HG02588 (cell line): ENCODE data around the gene GRK3.

Experiments
- ATAC-seq: cut with Tn5 transposase; IDR thresholded peaks from one replicate; pipeline ENCODE4 v1.9.1; 2021; ENCODE audit warnings: mild to moderate bottlenecking, moderate library complexity; ENCODE audit not compliant: unreplicated experiment

Gene GRK3

DNA sequence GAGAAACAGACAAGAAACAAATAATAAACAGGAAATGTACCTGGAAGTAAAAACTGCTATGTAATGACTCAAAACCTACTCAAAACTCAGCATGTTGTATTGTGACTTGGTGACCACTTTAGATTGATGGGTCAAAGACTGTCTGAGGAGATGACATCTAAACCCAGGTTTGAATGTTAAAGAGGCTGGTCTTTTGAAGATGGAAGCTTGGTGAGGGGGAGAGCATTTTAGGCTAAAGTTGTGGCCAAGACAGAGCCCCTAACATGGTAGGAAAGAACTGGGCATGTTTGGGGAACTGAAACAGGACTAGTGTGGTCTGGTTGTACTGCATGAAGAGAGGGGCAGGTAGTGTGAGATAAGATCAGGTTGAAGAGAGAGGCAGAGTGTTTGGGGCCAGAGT lies 92.2 kb downstream of the GRK3 start:
- peak; percentile 93 for ATAC-seq

DNA sequence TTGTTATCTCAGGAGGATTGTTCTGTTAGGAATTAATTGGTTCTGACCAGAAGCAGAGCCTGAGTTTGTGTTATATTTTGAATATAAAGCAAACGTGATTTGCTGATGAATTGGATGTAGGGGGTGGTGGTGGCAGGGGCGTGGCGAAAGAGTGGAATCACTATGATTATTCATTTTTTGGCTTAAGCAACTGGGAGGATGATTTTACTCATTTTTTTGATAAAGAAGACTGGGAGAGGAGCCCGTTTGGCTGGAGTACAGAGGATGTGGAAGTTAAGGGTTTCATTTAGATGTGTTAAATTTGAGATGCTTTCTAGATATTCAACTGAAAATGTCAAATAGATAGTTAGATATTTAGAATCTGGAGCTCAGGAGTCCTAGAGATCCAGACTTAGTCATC lies 94.2 kb downstream of the GRK3 start:
- ATAC-seq = no peak

DNA sequence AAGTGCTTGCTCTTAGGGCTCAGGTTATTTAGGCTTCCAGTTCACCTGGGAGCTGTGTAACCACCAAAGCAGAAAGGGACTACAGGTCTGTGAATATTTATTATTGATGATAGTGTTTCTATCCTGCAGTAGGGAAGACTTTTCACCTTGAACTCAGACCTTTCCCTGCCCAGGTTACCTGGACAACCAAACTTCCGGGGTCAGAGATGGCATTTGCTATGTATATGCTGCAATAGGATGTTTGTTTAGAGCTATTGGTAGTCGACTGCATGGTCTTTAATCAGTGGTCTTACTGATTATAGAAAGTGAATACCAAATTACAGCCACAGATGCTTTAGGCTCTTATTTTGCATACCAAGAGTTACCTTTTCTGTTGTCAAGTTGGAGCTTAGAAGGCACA lies 94.9 kb downstream of the GRK3 start:
- ATAC-seq = no peak

DNA sequence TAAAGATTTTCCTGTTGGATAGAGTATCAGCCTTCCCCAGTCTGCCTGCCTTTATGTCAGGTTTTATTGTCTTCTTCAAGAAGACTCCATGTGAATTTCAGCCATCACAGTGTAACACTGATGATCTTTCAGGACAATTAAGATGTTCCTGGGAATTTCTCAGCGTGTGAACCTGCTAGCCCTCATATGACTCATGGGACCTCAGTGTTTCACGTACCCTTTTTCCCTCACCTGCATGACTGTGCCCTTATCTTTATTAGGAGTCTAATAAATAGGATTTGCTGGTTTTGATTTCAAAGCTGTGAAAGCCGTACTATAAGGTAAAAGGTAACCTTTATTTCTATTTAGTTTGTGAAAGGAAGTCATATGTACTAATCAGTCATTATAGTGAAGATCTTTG lies 95.9 kb downstream of the GRK3 start:
- ATAC-seq = no peak

DNA sequence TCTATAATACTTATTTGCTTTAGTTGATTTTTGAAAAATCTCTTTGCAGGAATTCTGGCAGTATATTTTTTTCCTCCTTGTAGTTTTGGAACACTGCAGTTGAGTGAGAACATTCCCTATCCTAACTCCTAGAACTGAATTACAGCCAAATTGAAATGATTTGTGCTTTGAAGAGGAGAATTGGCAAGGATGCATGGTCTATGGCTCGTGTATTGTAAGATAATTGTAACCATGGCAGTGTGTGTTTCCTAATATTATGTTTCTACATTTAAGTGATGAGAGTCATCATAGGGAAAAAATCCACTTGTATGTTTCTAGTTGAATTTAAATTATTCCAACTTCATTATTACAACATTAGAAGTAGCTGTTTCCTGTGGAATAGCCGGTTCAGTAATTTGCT lies 96.6 kb downstream of the GRK3 start:
- no peak for ATAC-seq

DNA sequence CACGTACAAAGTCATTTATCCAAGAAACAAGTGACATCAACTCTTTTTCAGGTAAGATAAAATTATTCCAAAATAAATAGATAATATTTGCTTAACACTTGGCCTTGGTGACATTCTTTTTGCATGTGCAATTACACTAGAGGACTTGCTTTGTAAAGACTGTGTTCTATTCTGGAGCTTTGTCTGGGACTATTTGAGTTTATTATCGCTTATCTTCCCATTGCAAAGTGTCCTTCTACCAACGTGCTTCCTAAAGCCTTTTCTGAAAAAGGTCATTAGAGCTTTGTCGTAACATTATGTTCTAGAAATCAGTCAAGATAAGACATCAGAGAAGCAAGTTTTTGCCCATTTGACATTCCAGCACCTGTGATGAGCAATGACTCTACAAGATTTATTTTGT lies 99.2 kb downstream of the GRK3 start:
- ATAC-seq = no peak

DNA sequence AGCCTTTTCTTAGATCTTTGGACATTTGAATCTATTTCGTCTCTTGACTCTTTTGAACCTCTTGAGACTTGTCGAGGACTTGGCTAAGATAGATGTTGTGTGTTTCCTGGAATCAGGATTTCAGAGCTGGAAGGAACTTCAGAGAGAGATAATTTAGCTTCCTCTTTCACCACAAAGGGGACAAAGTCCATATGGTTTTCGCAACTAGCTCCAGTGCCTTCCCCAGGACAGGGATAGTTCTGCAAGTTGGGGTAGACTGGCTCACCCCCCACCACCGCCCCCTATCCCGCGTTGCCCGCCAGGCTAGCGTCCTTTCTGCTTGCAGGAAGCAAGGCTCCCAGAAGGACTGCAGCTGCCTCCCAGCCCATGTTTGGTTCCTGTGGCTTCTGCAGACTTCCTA lies 101.8 kb downstream of the GRK3 start:
- ATAC-seq = no peak

DNA sequence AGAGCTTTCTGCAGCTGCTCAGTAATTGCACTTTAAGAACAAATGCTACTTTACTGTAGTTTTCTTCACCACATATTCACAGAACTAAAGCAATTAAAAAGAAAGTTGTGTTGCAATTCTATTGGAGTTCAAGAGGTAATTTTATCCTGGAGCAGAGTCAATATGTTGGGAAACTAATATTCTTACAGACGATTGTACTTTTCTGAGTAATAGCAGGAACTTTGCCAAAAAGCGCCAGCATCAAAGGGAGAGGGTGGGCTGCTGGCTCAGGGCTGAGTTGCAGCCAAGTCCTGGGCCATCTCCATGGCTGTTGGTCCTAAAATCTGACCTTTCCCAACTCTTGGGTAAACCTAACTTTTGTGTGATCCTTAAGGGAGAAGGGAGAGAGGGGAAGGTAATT lies 104.0 kb downstream of the GRK3 start:
- no peak for ATAC-seq

DNA sequence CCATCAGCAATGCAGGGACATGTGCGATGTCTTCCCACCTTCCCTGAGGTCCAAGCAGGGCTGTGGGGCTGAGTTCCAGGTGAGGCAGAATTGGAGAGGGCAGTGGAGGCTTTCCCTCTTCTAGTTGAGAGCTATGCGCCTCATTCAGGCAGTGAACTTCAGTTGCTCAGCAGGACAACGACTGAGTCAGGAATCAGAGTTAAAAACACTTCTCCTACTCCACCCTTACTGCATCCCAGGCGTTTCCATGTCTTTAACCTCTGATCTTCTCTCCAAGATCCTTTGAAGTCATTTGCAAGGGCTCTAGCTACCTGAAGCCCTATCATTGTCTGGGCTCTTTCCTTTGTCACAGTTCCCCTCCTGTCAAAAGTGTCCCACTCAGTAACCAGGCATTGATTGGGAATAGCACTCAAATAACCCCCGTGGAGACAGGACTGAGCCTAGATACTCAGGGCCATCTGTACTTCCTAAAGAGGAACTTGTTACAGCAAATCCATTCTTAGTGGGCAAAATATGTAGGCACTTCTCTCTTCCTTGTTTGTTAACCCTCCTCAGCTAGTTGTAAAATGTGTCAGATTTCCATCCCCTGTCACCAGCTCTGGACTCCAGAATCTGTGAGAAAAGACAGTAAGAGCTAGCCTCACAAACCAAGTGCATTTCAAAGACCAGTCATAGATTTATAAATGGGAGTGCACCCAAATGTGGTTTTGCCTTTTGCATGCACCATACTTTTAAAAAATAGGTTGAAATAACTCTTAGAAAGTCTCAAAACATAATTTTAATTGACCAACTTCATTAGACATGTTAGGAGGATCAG lies 105.0 kb downstream of the GRK3 start:
- no peak for ATAC-seq

DNA sequence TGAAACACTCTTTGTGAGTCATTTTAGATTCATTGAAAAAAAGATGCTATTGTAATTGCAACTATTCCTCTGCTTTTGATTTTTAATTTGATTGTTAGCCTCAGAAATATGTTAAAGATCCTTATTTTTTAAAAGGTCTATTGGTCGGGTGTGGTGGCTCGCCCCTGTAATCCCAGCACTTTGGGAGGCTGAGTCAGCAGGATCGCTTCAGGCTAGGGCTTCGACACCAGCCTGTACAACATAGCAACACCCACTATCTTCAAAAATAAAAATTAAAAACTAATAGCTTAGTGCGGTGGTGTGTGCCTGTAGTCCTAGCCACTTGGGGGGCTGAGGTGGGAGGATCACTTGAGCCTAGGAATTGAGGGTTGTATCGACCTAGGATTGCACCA lies 105.6 kb downstream of the GRK3 start:
- no peak for ATAC-seq

DNA sequence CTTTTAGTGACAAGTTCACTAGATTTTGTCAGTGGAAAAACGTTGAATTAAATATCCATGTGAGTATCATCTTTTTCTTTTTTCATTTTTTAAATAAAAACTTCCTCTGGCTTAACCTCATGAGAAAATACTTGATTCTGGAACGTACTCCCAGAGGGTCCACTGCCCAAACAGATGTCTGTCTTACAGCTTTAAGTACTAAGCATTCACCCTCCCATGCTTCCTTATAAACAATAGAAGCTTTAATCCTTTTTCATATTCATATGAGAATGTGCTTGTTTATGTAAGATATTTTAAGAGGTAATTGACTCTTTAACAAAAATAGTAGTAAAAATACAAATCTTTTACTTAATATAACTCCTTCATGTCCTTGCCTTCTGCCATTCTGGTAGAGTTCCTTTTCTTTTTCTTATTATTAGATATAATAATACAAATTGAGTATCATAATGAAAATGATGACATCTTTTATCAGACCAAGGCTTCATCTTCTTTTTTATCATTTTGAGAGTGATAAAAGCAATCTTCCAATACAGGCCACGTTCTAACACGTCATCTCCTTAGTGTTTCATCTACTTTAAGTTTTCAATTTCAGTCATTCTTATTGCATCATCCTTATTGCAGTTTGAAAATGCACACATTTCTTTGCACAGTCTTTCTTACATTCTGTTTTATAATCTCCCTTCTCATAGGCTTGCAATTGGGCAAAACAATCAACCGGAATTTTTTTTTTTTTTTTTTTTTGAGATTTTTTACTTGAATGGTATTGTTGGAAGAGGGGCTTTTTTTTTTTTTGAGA lies 108.0 kb downstream of the GRK3 start:
- ATAC-seq = no peak

DNA sequence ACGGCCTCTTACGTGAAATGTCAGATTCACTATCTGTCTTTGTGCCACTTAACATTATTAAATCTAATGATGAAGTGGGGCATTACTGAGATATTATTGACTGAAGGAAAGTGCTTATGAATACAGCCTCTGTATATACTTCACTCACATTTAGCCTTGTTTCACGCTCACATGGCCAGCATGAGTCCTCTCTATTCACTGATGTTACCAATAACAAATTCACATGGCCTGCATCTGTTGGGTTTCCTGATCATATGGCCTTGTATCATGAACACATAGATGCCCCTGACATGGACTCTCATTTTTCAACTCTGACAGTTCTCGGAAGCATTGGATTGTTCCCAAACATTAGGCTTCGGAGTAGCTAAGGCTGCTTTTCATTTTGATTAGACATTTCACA lies 109.2 kb downstream of the GRK3 start:
- ATAC-seq = no peak

DNA sequence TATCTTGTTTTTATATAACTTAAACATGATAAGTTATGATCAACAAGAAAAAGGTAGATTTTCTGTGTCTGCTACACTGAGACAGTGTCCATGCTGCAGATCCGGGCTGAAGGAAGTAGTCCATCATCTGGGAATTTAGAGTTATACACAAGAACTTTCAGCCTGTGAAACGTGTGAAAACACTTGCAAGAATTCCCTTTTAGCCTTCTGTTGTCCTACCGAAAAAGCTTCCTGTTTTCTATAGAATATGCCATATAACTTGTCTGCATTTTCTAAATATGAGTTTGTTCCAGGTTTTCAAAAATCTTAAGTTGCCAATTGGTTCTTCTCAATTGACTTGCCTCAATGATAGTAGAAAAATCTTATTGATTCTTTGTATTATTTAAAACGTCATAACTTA lies 113.2 kb downstream of the GRK3 start:
- no peak for ATAC-seq

DNA sequence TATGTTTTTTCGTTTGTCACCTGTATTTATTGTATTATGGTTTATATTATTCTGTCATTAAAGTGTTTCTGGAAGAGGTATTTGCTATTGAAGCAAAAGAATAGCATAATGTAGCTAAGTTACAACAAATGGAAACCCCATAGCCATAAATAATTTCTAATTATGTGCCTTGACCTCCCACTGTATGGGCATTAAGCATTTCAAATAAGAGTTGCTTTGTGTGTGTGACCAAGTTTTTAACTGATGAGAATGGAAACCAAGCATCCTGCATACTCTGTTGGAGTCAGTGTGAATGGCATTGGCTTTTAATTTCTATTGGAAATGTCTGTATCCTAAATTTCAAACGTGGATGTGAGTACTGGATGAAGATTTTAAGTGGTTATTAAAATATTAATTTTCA lies 115.6 kb downstream of the GRK3 start:
- ATAC-seq = no peak

DNA sequence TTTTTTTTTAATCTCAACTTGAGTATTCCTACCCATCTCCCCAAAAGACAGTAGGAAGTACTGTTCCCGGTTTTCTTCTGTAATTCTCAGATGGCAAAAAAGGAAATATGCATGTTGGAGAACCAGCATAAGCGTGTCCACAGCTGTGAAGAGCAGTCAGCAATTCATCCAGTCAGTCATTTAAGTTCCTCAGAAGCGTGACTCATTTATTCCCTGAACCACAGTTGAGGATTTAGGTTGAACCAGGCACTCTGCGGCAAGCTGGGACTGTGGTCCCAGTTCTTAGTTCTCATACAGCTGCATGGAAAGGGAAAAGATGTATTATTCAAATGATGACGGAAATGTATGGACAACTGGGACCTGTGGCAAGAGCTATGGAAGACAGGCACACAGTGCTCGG lies 116.5 kb downstream of the GRK3 start:
- ATAC-seq = no peak

DNA sequence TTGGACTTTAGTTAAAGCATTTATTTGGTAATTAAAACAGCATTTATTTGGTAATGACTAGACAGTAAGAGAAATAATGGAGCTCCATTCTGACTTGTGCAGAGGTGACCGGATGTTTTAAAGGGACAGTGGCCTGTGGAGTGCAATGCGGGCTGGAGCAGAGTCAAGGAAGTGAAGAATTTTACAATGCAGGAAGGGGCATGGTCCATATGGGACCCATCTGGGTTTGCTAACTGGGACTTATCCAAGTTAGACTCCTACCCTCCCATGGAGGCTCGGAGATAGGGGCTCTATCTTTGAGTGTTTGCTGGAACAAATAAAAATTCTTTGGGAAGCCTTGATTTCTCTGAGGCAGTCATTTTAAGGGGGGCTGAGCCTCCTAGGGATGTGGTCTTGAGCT lies 117.6 kb downstream of the GRK3 start:
- ATAC-seq = no peak

DNA sequence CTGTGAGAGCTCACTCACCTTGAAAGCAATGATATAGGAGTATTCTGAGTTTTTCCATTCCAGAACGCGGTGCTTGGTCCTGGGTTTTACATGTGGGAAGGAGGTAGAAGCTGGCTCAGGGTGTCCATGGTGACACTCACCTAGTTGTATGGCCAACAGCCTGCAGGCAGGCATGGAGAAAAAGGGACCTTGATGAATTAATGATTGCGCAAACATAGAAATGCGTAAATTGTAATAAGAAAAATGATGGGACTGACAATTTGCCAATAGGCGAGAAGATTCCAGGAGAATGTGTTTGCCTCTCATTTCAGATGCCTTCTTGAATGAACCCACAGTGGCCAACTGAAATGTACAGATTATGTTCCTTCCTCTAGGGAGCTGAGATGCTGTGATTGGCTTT lies 124.2 kb downstream of the GRK3 start:
- ATAC-seq = no peak

DNA sequence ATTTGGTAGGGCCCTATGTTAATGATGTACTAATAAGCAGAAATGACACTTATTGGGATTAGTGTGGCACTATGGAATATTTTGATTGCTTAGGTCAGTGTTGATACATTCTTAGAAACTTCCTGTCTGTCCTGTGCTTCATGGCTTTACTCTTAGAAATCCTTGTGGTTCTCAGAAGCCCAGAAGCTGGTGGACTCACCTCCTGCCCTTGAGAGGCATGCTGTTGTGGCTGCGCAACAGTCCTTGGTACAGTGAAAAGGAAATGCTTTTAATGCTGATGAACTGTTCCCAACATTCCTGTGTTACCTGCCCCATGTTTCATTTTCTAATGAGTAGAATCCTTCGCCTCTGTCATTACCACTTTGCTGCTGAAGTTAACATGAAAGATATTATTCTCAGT lies 125.2 kb downstream of the GRK3 start:
- no peak for ATAC-seq

DNA sequence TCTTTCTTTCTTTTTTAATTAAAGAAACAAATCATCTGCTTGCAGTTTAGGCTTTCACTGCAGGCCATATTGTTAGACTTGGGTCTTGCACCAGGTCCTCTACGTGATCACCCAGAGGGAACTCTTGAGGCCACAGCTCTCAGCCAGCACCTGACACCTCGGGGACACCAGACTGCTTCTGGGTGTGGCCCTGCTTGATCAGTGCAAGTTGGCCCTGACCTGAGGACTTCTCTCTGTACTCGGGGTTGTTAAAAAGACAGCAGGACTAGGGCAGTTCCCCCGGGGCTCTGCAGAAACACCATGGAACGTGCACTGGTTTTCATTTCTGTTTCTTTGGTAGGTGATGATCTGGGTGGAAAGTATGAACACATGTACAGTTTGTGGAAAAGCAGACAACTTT lies 126.3 kb downstream of the GRK3 start:
- no peak for ATAC-seq

DNA sequence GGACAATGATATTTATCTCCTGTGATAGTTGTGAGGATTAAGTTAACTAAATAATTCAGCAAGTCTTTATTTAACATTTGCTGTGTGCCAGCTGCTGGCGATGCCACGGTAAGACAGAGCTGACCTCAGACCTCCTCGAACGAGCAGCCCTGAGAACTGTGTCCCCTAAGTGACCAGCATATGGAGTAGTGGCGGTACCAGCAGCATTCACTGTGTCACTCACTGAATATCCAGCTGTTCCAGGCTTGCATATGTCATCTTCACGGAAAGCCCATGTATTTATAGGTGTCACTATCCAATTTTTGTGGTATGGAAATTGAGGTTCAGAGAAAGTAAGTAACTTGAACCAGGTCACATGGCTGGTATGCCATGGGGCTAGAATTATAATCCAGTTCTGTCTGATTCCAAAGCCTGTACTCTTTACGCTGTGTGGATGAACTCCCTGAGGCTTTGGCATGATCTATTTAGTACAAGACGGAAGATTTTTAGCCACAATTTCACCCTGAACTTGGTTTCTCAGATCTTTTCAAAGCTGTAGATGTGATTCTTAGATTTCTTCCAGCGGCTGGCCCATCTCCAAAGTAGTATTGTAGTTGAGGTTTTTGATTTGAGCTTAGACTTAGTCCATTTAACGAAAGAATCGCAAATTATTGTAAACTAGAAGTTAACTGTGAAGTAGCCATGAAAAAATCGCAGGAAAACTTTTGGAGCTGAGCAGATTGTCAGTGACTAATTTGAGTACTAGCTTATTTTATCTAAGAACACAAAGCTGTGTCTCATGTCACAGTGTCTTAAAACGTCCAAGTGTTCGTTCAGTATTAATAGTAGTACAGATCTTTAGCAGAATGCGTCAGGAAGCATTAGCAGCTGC lies 128.2 kb downstream of the GRK3 start:
- ATAC-seq = no peak

DNA sequence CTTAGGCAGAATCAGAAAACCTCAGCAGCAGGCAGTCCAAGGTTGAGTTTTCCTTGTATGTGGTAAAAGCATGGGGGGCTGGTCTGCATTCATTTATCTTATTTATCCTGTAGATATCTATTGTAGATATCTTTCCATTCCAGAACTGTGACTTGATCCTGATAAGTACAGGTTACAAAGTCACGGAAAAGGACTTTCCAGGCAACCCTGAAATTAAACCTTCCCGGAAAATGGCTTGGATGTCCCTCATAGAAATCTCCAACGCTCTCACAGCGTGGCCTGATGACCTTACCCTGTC lies 128.7 kb downstream of the GRK3 start:
- no peak for ATAC-seq
